HT1080 (cell line): ENCODE data around the gene MCOLN2. TPM values are rescaled to one million over a fixed set of nuclear protein-coding genes. Genes with fewer than 3 reads are reported as not detected.
"Not testable (repeated sequence)": the region's sequence is repeated elsewhere in the genome, so short reads cannot be mapped to it uniquely, and the experiment has no call there.

ENCODE experiments used
- DNase-seq: peaks from one replicate; pipeline ENCODE4 v3.0.0-alpha.2; 2015; ENCODE audit warnings: low read depth
- polyA plus RNA-seq, 2 experiments: library from polyadenylated mRNA; depleted of rRNA; stranded (reverse); fragments of >200 nt; gene quantifications; 2 replicates each; pipeline ENCODE4 v1.2.3, GENCODE V29; 2015
- total RNA-seq: library from RNA; depleted of rRNA; stranded (reverse); fragments of >200 nt; shearing (Covaris generic); gene quantifications from 2 replicates; pipeline ENCODE4 v1.2.3, GENCODE V29; 2014; rRNA removed

Gene MCOLN2
- total RNA-seq, result 13.1 and 14.9 TPM in 2 replicates
- polyA plus RNA-seq (2015; cell fraction: cytosol; rRNA removed), result 3.2 and 3.5 TPM in 2 replicates
- 15.2 and 20.4 TPM in 2 replicates for polyA plus RNA-seq (2015; cell fraction: nucleus; rRNA removed)

GRCh38 chr1:84996846-84997666 is at the start of gene MCOLN2:
MCOLN2 (minus strand) TSS chr1:84997113; CDS start chr1:84996872, 241 bp downstream.
- peak; percentile 36 for DNase-seq

- DNase-seq, result no peak
These were observed 45.5 kb upstream of the MCOLN2 start for GRCh38 chr1:85042413-85042812.

- no peak for DNase-seq
These were observed 44.9 kb upstream of the MCOLN2 start for GRCh38 chr1:85041793-85042192.

GRCh38 chr1:85033221-85033620 is 36.3 kb upstream of the MCOLN2 start:
- no peak for DNase-seq

- no peak for DNase-seq
These were observed 33.6 kb upstream of the MCOLN2 start for GRCh38 chr1:85030536-85030935.

GRCh38 chr1:85028151-85028550 is 31.2 kb upstream of the MCOLN2 start:
- no peak for DNase-seq

GRCh38 chr1:85027242-85027983 is 30.5 kb upstream of the MCOLN2 start:
- no peak for DNase-seq

- DNase-seq, result no peak
These were observed 29.0 kb upstream of the MCOLN2 start for GRCh38 chr1:85025940-85026339.

- DNase-seq, result no peak
These were observed 27.8 kb upstream of the MCOLN2 start for GRCh38 chr1:85024736-85025135.

GRCh38 chr1:85022700-85023099 is 25.8 kb upstream of the MCOLN2 start:
- DNase-seq, result no peak

- DNase-seq, result no peak
These were observed 23.1 kb upstream of the MCOLN2 start for GRCh38 chr1:85019994-85020393.

- no peak for DNase-seq
These were observed 18.9 kb upstream of the MCOLN2 start for GRCh38 chr1:85015826-85016225.

- DNase-seq, result not testable (repeated sequence)
These were observed 8.7 kb upstream of the MCOLN2 start for GRCh38 chr1:85005641-85006040.

- no peak for DNase-seq
These were observed 4.8 kb upstream of the MCOLN2 start for GRCh38 chr1:85001742-85002141.

- peak; percentile 13 for DNase-seq
These were observed 1.8 kb upstream of the MCOLN2 start for GRCh38 chr1:84998642-84999280.

- no peak for DNase-seq
These were observed 1.0 kb upstream of the MCOLN2 start for GRCh38 chr1:84997667-84998600.

GRCh38 chr1:84995484-84996334 is 1.2 kb downstream of the MCOLN2 start:
- no peak for DNase-seq

- DNase-seq, result no peak
These were observed 5.6 kb downstream of the MCOLN2 start for GRCh38 chr1:84991097-84991920.

- no peak for DNase-seq
These were observed 8.3 kb downstream of the MCOLN2 start for GRCh38 chr1:84988588-84988987.
